NT2/D1 (cell line): ENCODE measurements around the gene AGAP1.
A peak's percentile ranks its signal among the peaks of the same experiment; 100 is the strongest.

Experiments
- DNase-seq: peaks from one replicate; pipeline ENCODE4 v3.0.0-alpha.2; 2011; ENCODE audit warnings: low read depth, low spot score
- H3K27me3 ChIP-seq: 2 replicates; pipeline ENCODE4 v1.6.0; 2011; ENCODE audit warnings: mild to moderate bottlenecking; ENCODE audit not compliant: insufficient read length, insufficient read depth
- H3K36me3 ChIP-seq: 2 replicates; pipeline ENCODE4 v1.6.1; 2011; ENCODE audit warnings: mild to moderate bottlenecking, low read length, mixed read lengths; ENCODE audit not compliant: insufficient read depth, insufficient read length
- H3K4me1 ChIP-seq: 2 replicates; pipeline ENCODE4 v1.5.1; 2011; ENCODE audit not compliant: insufficient read depth, insufficient read length
- H3K4me3 ChIP-seq: 2 replicates; pipeline ENCODE4 v1.5.1; 2011; ENCODE audit warnings: low read depth; ENCODE audit not compliant: insufficient read length
- H3K9ac ChIP-seq: 2 replicates; pipeline ENCODE4 v1.6.0; 2011; ENCODE audit warnings: low read depth; ENCODE audit not compliant: insufficient read length
- H3K9me3 ChIP-seq: 2 replicates; pipeline ENCODE4 v1.5.1; 2011; ENCODE audit warnings: mild to moderate bottlenecking, low read length; ENCODE audit not compliant: insufficient read depth
- SUZ12 ChIP-seq: IDR thresholded peaks from 2 replicates; pipeline ENCODE4 v1.6.1; 2011; ENCODE audit not compliant: insufficient read length, insufficient read depth; ENCODE audit errors: extremely low read depth
- YY1 ChIP-seq: IDR thresholded peaks from 2 replicates; pipeline ENCODE4 v1.6.1; 2011; ENCODE audit not compliant: insufficient read length, insufficient read depth
- ZNF274 ChIP-seq: IDR thresholded peaks from 2 replicates; pipeline ENCODE4 v1.6.1; 2011; ENCODE audit warnings: mild to moderate bottlenecking, low read depth, low read length

Gene AGAP1

DNA sequence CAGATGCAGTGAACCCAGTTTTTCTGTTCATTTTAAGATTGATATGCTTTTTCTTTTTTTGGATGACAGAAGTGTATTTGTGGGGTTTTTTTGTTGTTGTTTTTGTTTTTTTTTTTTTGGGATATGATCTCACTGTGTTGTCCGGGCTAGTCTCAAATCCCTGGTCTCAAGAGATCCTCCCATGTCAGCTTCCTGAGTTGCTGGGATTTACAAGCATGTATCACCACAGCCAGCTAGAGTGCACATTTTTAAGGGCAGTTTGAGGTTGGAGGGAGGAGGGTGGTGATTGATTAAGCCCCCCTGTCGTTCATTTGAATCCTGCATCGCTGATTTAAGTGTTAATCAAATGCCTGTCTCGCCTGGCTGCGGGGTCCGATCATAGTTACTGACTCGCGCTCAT lies 485.2 kb downstream of the AGAP1 start:
- no peaks in the 10 kb centered on the region for H3K27me3 ChIP-seq
- no peaks in the 10 kb centered on the region for H3K9me3 ChIP-seq
- peaks cover 11% of the 10 kb centered on the region for H3K36me3 ChIP-seq
- DNase-seq: no peak
- H3K4me3 ChIP-seq: no peak overlapping the region
- no peaks in the 10 kb centered on the region for H3K4me1 ChIP-seq
- H3K9ac ChIP-seq: no peak overlapping the region
- TF ChIP-seq YY1: no peak
- TF ChIP-seq ZNF274: no peak
- TF ChIP-seq SUZ12: no peak

GRCh38 chr2:235979753-235980435 lies 486.1 kb downstream of the AGAP1 start:
- Histone ChIP-seq H3K4me1 (no peaks in the 10 kb centered on the region), H3K9ac (no peak overlapping the region), H3K36me3 (peaks cover 11% of the 10 kb centered on the region), H3K4me3 (no peak overlapping the region), H3K9me3 (no peaks in the 10 kb centered on the region), H3K27me3 (no peaks in the 10 kb centered on the region)
- TF ChIP-seq SUZ12 (no peak), YY1 (no peak), ZNF274 (no peak)
- no peak for DNase-seq

DNA sequence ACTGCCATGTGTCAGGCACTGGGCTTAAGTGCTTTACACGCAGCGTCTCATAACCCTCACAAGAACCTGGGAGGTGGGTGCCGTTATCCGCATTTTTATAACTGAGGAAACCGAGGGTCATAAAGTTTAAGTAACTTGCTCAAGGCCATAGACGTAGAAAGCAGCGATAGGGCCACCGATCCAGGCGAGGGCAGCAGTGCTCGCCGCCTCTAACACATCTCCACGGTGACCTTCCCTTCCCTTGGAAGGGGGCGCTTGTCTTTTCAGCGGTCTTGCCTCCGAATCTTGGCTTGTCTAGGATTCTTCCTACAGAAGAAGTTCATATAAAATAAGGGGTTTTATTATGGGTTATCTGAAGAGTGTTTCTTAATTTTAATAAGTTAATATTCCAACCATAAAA lies 487.8 kb downstream of the AGAP1 start:
- peak; percentile 32 for DNase-seq
- H3K4me3 ChIP-seq: no peak overlapping the region
- no peaks in the 10 kb centered on the region for H3K9me3 ChIP-seq
- no peak for TF ChIP-seq ZNF274
- TF ChIP-seq SUZ12: no peak
- TF ChIP-seq YY1: no peak
- H3K4me1 ChIP-seq: no peaks in the 10 kb centered on the region
- no peaks in the 10 kb centered on the region for H3K27me3 ChIP-seq
- no peak overlapping the region for H3K9ac ChIP-seq
- peaks cover 5% of the 10 kb centered on the region for H3K36me3 ChIP-seq

- no peaks in the 10 kb centered on the region for H3K4me1 ChIP-seq
- TF ChIP-seq ZNF274 (no peak), YY1 (no peak), SUZ12 (no peak)
- H3K9ac ChIP-seq: no peak overlapping the region
- no peaks in the 10 kb centered on the region for H3K27me3 ChIP-seq
- DNase-seq: no peak
- H3K4me3 ChIP-seq: no peak overlapping the region
- H3K9me3 ChIP-seq: no peaks in the 10 kb centered on the region
- no peaks in the 10 kb centered on the region for H3K36me3 ChIP-seq
These were observed 489.2 kb downstream of the AGAP1 start for GRCh38 chr2:235983016-235983415.

GRCh38 chr2:235984552-235984951 lies 490.7 kb downstream of the AGAP1 start:
- Histone ChIP-seq H3K27me3 (no peaks in the 10 kb centered on the region), H3K9ac (no peak overlapping the region), H3K4me3 (no peak overlapping the region), H3K4me1 (no peaks in the 10 kb centered on the region), H3K36me3 (no peaks in the 10 kb centered on the region), H3K9me3 (no peaks in the 10 kb centered on the region)
- DNase-seq: no peak
- TF ChIP-seq YY1 (no peak), ZNF274 (no peak), SUZ12 (no peak)

DNA sequence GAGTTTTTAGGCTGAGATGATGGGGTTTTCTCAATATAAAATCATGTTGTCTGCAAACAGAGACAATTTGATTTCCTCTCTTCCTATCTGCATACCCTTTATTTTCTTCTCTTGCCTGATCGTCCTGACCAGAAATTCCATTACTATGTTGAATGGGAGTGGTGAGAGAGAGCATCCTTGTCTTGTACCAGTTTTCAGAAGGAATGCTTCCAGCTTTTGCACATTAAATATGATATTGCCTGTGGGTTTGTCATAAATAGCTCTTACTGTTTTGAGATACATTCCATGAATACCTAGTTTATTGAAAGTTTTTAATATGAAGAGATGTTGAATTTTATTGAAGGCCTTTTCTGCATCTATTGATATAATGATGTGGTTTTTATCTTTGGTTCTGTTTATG lies 492.5 kb downstream of the AGAP1 start:
- H3K9ac ChIP-seq: no peak overlapping the region
- no peak overlapping the region for H3K4me3 ChIP-seq
- no peaks in the 10 kb centered on the region for H3K9me3 ChIP-seq
- H3K36me3 ChIP-seq: no peaks in the 10 kb centered on the region
- H3K4me1 ChIP-seq: no peaks in the 10 kb centered on the region
- TF ChIP-seq YY1: no peak
- no peak for TF ChIP-seq SUZ12
- TF ChIP-seq ZNF274: no peak
- DNase-seq: no peak
- H3K27me3 ChIP-seq: no peaks in the 10 kb centered on the region

- no peak overlapping the region for H3K9ac ChIP-seq
- H3K36me3 ChIP-seq: no peaks in the 10 kb centered on the region
- no peaks in the 10 kb centered on the region for H3K27me3 ChIP-seq
- no peak for TF ChIP-seq YY1
- no peak for TF ChIP-seq ZNF274
- TF ChIP-seq SUZ12: no peak
- no peaks in the 10 kb centered on the region for H3K4me1 ChIP-seq
- H3K4me3 ChIP-seq: no peak overlapping the region
- DNase-seq: no peak
- no peaks in the 10 kb centered on the region for H3K9me3 ChIP-seq
These were observed 494.6 kb downstream of the AGAP1 start for GRCh38 chr2:235988271-235989015.
